Measurements from ENCODE around the gene FFAR4.
"Not testable (repeated sequence)": the region's sequence is repeated elsewhere in the genome, so short reads cannot be mapped to it uniquely, and the experiment has no call there.

DNA sequence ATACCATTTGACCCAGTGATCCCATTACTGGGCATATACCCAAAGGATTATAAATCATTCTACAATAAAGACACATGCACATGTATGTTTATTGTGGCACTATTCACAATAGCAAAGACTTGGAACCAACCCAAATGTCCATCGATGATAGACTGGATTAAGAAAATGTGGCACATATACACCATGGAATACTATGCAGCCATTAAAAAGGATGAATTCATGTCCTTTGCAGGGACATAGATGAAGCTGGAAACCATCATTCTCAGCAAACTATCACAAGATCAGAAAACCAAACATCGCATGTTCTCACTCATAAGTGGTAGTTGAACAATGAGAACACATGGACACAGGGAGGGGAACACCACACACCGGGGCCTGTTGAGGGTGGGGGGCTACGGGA is 25.6 kb upstream of the FFAR4 start:
- TF ChIP-seq POLR2AphosphoS5 (IDR thresholded peaks at IDR 0.05; ENCODE audit: low read depth, low read length); TEAD4 (IDR thresholded peaks at IDR 0.05; ENCODE audit: low read depth, low read length); POLR2A (IDR thresholded peaks at IDR 0.05; ENCODE audit: control extremely low read depth in 1 of 2, low read depth in 2 of 2, low read length in 2 of 2); KDM5A (IDR thresholded peaks at IDR 0.05; ENCODE audit: low read length); MAFK (IDR thresholded peaks at IDR 0.05; ENCODE audit: low read depth, low read length); CBX5 (IDR thresholded peaks at IDR 0.05; ENCODE audit: low read depth, low read length); GTF2F1 (IDR thresholded peaks at IDR 0.05; ENCODE audit: borderline replicate concordance, low read depth, low read length): not testable (repeated sequence)
- TF ChIP-seq, protein P1, sequence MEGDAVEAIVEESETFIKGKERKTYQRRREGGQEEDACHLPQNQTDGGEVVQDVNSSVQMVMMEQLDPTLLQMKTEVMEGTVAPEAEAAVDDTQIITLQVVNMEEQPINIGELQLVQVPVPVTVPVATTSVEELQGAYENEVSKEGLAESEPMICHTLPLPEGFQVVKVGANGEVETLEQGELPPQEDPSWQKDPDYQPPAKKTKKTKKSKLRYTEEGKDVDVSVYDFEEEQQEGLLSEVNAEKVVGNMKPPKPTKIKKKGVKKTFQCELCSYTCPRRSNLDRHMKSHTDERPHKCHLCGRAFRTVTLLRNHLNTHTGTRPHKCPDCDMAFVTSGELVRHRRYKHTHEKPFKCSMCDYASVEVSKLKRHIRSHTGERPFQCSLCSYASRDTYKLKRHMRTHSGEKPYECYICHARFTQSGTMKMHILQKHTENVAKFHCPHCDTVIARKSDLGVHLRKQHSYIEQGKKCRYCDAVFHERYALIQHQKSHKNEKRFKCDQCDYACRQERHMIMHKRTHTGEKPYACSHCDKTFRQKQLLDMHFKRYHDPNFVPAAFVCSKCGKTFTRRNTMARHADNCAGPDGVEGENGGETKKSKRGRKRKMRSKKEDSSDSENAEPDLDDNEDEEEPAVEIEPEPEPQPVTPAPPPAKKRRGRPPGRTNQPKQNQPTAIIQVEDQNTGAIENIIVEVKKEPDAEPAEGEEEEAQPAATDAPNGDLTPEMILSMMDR (IDR thresholded peaks at IDR 0.05; ENCODE audit: control extremely low read depth in 1 of 3, insufficient read depth in 1 of 3, low read depth in 1 of 3, low read length in 3 of 3), result not testable (repeated sequence)
- TF ChIP-seq, protein P2, sequence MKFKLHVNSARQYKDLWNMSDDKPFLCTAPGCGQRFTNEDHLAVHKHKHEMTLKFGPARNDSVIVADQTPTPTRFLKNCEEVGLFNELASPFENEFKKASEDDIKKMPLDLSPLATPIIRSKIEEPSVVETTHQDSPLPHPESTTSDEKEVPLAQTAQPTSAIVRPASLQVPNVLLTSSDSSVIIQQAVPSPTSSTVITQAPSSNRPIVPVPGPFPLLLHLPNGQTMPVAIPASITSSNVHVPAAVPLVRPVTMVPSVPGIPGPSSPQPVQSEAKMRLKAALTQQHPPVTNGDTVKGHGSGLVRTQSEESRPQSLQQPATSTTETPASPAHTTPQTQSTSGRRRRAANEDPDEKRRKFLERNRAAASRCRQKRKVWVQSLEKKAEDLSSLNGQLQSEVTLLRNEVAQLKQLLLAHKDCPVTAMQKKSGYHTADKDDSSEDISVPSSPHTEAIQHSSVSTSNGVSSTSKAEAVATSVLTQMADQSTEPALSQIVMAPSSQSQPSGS (IDR thresholded peaks at IDR 0.05; ENCODE audit: low read length), result not testable (repeated sequence)

Data from H1 (cell line).